Astrocyte of the spinal cord (primary cell): Measurements from ENCODE around the gene CTAGE1.

Source experiments
- DNase-seq: peaks from one replicate; pipeline ENCODE4 v3.0.0; 2011; ENCODE audit warnings: low read depth, low spot score
- H3K4me3 ChIP-seq: 2 replicates; pipeline ENCODE4 v1.5.1; 2011; ENCODE audit warnings: low read depth, mild to moderate bottlenecking, low read length, moderate library complexity
- CTCF ChIP-seq: IDR thresholded peaks from 2 replicates; pipeline ENCODE4 v1.5.1; 2012; ENCODE audit warnings: low read depth, mild to moderate bottlenecking, low read length, inconsistent platforms
- in situ Hi-C: cut with HindIII; loops from 2 replicates; pipeline ENCODE4 v1.10.0; 2017; ENCODE audit warnings: low sequenced_read_pairs

Gene CTAGE1

DNA sequence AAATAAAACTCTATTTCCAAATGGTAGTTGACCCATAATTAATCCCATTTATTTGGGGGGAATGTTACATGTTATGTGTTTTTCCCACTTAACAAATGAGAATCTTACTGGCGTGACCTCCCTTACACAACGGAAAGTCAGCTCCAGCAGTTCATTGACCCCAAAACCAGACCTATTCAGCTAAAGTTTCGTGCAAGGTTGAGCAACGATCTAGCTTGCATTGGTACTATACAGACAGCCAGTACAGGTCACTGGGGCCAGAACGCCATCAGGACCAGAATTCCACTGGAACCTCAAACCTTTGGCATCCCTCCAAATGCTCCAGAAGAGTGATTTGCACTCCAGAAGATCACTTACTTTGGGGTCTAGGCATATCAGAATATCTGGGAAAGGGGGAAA, 6.8 kb upstream of the CTAGE1 start:
- DNase-seq: no peak

DNA sequence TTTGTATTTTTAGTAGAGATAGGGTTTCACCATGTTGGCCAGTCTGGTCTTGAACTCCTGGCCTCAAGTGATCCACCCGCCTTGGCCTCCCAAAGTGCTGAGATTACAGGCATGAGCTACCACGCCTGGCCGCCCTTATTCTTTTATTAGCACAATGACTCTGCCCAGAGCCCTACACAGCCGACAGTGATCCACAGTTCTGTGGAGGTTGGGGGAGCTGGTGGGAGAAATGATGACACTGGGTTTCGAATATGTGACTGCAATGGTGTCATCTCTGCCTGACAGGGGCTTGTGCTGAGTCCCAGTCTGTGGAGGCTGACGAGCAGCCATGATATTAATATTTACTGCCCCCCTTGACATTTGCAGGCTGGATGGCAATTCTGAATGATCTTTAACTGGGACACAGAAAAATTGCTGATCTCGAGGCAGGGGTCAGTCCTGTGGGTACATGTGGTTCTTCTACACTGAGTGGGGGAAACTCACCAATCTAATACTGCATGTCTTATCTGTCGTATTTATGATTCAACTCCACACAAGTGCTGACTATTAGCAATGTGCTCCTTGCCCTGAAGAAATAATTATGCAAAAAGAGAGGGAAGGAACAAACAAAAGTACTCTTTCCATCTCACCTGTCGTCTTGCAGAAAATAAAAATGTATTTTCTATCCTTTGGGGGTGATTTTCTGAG, 6.3 kb upstream of the CTAGE1 start:
- in situ Hi-C loops: no loop called here
- TF ChIP-seq CTCF: no peak
- H3K4me3 ChIP-seq: no peak overlapping the region
- no peak for DNase-seq

More for the DNA sequence above, 6.8 kb upstream of the CTAGE1 start:
- in situ Hi-C loops: no loop called here
- TF ChIP-seq CTCF: no peak
- H3K4me3 ChIP-seq: no peak overlapping the region

DNA sequence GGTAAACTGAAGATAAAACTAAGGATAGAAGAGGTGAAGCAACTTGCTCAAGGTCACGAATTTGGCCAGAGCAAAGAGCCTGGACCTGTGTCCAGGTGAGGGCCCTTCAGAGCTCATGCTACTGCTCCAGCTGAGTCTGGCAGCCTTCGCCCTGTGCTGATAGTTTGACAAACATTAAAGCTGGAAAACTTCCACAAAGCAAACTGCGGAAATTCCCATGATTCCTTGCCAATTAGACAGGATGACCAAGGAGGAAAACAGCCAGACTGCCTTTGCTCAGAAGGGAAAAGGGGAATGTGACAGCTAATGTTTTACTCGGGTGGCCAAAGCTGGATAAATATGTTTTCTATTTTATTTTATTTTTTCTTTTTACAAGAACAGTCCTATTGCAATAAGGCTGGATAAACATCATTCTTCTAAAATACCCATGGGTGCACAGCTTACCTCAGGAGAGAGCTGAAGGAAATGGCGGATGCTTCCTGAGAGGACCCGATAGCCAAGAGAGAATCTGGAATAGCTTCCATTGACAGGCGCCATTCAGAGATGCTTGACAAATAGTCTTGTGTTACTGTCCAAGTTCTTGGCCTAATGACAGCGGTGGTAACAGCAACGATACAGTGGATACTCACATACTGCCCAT, 5.3 kb upstream of the CTAGE1 start:
- no peak for DNase-seq
- in situ Hi-C loops: no loop called here
- H3K4me3 ChIP-seq: no peak overlapping the region
- TF ChIP-seq CTCF: no peak

GRCh38 chr18:22420652-22421051, 2.9 kb upstream of the CTAGE1 start:
- TF ChIP-seq CTCF: no peak
- no peak for DNase-seq
- in situ Hi-C loops: no loop called here

DNA sequence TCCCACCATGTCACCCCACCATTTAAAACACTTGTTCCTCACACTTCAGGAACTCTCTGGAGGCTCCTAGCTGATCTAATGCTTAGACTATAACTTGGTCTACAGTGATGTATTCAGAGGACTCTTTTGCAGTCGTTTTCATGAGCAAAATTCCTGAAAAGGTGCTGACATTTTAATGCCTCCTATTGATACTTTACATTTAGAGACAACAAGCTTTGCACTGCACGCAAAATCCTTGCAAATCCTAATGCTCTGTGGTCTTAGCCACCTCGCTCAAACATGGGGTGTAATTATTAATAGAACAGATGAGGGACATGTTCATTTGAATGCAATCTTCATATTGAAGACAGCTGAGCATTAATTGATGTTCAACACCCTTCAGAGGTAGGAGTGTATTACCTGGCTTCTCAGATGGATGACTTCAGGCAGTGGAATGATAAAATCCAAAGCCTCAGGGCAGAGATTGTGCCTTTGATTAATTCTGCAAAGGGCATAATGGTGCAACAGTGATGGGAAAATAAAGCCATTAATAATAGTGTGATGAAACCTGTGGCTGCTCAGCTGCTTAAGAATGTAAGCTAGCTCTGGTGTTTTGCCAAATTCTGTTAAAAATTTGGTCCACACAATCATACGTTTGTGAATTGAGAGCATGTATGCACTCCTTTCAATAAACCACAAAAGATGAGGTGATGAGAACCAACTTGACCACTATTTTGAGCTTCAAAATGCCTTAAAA, 5.4 kb downstream of the CTAGE1 start:
- no peak overlapping the region for H3K4me3 ChIP-seq
- DNase-seq: no peak
- no peak for TF ChIP-seq CTCF
- in situ Hi-C loops: no loop called here

More at GRCh38 chr18:22420652-22421051, 2.9 kb upstream of the CTAGE1 start:
- no peak overlapping the region for H3K4me3 ChIP-seq

DNA sequence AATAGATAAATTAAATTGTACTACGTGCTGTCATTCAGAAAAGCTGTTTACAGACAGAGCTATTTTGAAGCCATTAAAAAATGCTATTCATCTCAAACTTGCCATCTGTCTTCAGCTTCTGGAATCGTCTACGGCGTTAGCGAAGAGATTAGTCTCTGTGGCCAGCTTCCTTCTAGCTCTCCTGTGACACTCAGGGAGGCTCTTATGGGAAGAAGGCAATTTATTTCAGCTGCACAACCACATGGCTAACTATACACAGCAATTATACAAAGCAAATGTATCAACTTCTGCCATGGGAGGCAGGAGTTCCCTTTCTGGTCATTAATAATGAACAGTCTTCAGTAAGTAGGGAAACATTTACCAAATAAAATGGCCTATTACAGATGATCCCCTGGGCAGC, 6.3 kb downstream of the CTAGE1 start:
- TF ChIP-seq CTCF: no peak
- DNase-seq: no peak
- in situ Hi-C loops: no loop called here
- no peak overlapping the region for H3K4me3 ChIP-seq
